B cell (primary cell): ENCODE measurements around the gene TMEM238.

Source experiments
- CTCF ChIP-seq: fragments of 200-600 bp; IDR thresholded peaks from one replicate; pipeline ENCODE4 v1.8.0; 2022; ENCODE audit warnings: antibody characterized with exemption, mild to moderate bottlenecking
- EZH2 ChIP-seq: IDR thresholded peaks from 2 replicates; pipeline ENCODE4 v1.6.1; 2012; ENCODE audit warnings: borderline replicate concordance, low read depth, mild to moderate bottlenecking, moderate library complexity, low read length; ENCODE audit not compliant: insufficient read depth, poor library complexity, severe bottlenecking

GRCh38 chr19:55336101-55336500 lies 48.0 kb downstream of the TMEM238 start:
- TF ChIP-seq CTCF = no peak
- TF ChIP-seq EZH2 = no peak
